Measurements from ENCODE around the gene OR52W1. TPM values are rescaled to one million over a fixed set of nuclear protein-coding genes. Genes with fewer than 3 reads are reported as not detected.

OR52W1 gene
- total RNA-seq, 8 experiments from 2014 or later = 0.16 to 0.71 (median 0.36) TPM; not detected in 4

- 67 to 100% (median 94%) methylated on average over 1 to 2 of the region's 2 CpGs; no CpG with 5 or more reads in 2 of the 10 experiments for WGBS, 10 experiments
- Histone ChIP-seq H3K4me1 (replicated peaks in 1 of 2) (no peaks in the 10 kb centered on the region), H3K27ac (no peak overlapping the region), H3K4me3 (no peak overlapping the region)
- in situ Hi-C loops (cut with MboI; ENCODE audit: low pct_unique_long_range_greater_than_20kb in 2 of 9, low sequenced_read_pairs in 9 of 9, unreplicated experiment in 9 of 9) = loop anchor here in 1 of 9 experiments (25.0 kb wide), 1 partner anchor 136 kb away; no protein-coding TSS in a partner anchor
- no peak for ATAC-seq (replicated peaks in 6 of 8)
Measured at GRCh38 chr11:6225896-6226295, 26.9 kb downstream of the OR52W1 start.

- WGBS, 10 experiments = 50 to 100% (median 79%) methylated on average over 1 to 3 of the region's 3 CpGs
- in situ Hi-C loops (cut with MboI; ENCODE audit: low pct_unique_long_range_greater_than_20kb in 2 of 9, low sequenced_read_pairs in 9 of 9, unreplicated experiment in 9 of 9) = loop anchor here in 1 of 9 experiments (25.0 kb wide), 1 partner anchor 134 kb away; no protein-coding TSS in a partner anchor
- no peak for ATAC-seq (replicated peaks in 6 of 8)
- no peak overlapping the region for H3K27ac ChIP-seq
- peaks cover 6 to 7% of the 10 kb centered on the region in 2 donors for H3K4me1 ChIP-seq (replicated peaks in 1 of 2)
- H3K4me3 ChIP-seq = no peak overlapping the region
Measured at GRCh38 chr11:6228520-6228919, 29.5 kb downstream of the OR52W1 start.

- WGBS, 10 experiments = 55 to 100% (median 94%) methylated on average over 1 to 2 of the region's 2 CpGs; no CpG with 5 or more reads in 3 of the 10 experiments
- no peak overlapping the region for H3K4me3 ChIP-seq
- H3K27ac ChIP-seq = no peak overlapping the region
- in situ Hi-C loops (cut with MboI; ENCODE audit: low pct_unique_long_range_greater_than_20kb in 2 of 9, low sequenced_read_pairs in 9 of 9, unreplicated experiment in 9 of 9) = loop anchor here in 1 of 9 experiments (25.0 kb wide), 1 partner anchor 132 kb away; no protein-coding TSS in a partner anchor
- no peak for ATAC-seq (replicated peaks in 6 of 8)
- peaks cover 9 to 10% of the 10 kb centered on the region in 2 donors for H3K4me1 ChIP-seq (replicated peaks in 1 of 2)
Measured at GRCh38 chr11:6229911-6230310, 30.9 kb downstream of the OR52W1 start.

DNA sequence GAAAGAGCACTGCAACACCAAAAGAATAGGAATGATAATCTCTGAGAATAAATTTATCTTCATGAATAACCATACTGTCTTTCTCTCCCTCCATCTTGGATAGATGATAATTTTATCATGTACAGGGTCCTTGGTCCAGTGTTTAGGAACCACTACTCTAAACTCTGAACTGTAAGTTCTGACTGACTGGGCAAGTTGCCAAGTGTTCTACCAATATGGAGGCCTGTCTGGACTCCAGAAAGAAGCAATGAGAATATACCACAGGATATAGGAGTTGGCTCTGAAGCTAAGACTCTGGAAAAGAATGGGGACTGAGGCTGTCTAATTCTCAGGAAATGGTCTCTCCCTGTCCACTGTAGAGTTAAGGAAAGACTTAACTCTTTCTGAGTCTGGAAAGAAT is 33.9 kb downstream of the OR52W1 start:
- H3K4me3 ChIP-seq = peak overlapping the region in 1 of 5 donors; percentile 74
- H3K4me1 ChIP-seq (replicated peaks in 1 of 2) = peaks cover 9 to 14% of the 10 kb centered on the region in 2 donors
- H3K27ac ChIP-seq = no peak overlapping the region
- no peak for ATAC-seq (replicated peaks in 6 of 8)
- in situ Hi-C loops (cut with MboI; ENCODE audit: low pct_unique_long_range_greater_than_20kb in 2 of 9, low sequenced_read_pairs in 9 of 9, unreplicated experiment in 9 of 9) = loop anchor here in 1 of 9 experiments (25.0 kb wide), 1 partner anchor 129 kb away; no protein-coding TSS in a partner anchor

DNA sequence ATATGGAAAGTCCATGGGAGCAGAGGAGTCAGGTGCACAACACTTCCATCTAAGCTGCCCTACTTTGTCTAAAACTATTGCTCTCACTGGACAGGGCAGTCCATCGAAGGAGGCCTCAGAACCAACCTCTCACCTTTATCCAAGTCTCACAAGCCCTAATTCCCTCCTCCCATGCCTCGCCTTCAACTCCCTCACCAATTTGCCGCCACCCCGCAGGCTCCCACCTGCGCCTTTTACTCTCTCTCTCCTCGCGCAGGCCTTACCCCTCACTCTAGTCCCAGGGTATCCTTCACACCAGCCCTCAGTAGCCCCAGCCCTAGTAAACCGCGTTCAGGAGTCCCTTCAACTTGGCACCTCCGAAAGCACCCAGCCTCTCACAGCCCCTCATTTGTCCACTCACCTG is 35.0 kb downstream of the OR52W1 start:
- peaks cover 9 to 14% of the 10 kb centered on the region in 2 donors for H3K4me1 ChIP-seq (replicated peaks in 1 of 2)
- WGBS, 10 experiments = 0 to 6% (median 1%) methylated on average over 3 to 9 of the region's 10 CpGs; no CpG with 5 or more reads in 2 of the 10 experiments
- ATAC-seq (replicated peaks in 6 of 8) = peak in 7 of 8 experiments; percentile 1 to 6 (median 2)
- H3K4me3 ChIP-seq = peak overlapping the region; percentile 62 to 80 (median 74)
- in situ Hi-C loops (cut with MboI; ENCODE audit: low pct_unique_long_range_greater_than_20kb in 2 of 9, low sequenced_read_pairs in 9 of 9, unreplicated experiment in 9 of 9) = loop anchor here in 1 of 9 experiments (25.0 kb wide), 1 partner anchor 128 kb away; no protein-coding TSS in a partner anchor
- H3K27ac ChIP-seq = peak overlapping the region; percentile 62 to 83

DNA sequence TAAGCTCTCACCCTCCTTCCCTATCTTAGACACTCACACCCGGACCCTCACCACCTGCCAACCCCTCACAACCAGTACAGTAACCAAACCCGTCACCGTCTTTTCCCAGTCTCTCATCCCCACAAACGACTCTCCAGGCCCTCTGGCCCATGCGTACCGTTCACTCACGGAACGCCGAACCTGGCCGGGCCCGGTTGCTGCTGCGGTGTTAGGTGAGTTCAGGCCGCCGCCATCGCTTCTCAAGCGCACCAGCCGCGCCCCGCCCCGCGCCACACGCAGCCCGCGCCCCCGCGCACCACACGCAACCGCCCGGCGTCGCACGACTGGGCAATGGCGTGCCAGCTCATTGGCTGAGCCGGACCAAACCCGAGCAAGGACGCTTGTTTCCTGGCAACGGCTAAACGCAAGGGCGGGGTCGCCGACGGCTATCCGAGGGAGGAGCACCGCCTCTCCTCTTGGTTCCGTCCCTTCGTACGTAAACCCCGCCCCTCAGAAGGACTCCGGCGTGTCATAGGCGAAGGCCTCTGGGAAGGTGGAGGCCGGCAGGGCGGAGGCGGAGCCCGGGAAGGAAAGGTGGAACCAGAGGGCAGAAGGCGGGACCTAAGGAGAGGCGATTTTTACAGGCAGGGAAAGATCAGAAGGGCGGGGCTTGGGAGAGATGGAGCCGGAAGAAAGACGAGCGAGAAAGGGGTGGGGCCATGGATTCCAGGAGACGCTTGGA is 35.5 kb downstream of the OR52W1 start, which contains the start of gene FHIP1B:
FHIP1B (minus strand) TSS at position 250 of the 721 bp plus-strand sequence. CDS start 10,120 bp downstream, outside the sequence.
- WGBS, 10 experiments = 0% methylated on average over 1 to 11 of the region's 62 CpGs; no CpG with 5 or more reads in 2 of the 10 experiments
- peak within 1 kb of the TSS; percentile 62 to 83 for H3K27ac ChIP-seq
- H3K4me3 ChIP-seq = peak within 1 kb of the TSS; percentile 62 to 80 (median 74)
- peak; percentile 89 to 94 (median 93) for ATAC-seq (replicated peaks in 6 of 8)
- in situ Hi-C loops (cut with MboI; ENCODE audit: low pct_unique_long_range_greater_than_20kb in 2 of 9, low sequenced_read_pairs in 9 of 9, unreplicated experiment in 9 of 9) = loop anchor here in 1 of 9 experiments (25.0 kb wide), 1 partner anchor 128 kb away; no protein-coding TSS in a partner anchor
- H3K4me1 ChIP-seq (replicated peaks in 1 of 2) = peaks cover 9 to 14% of the 10 kb centered on the region in 2 donors

DNA sequence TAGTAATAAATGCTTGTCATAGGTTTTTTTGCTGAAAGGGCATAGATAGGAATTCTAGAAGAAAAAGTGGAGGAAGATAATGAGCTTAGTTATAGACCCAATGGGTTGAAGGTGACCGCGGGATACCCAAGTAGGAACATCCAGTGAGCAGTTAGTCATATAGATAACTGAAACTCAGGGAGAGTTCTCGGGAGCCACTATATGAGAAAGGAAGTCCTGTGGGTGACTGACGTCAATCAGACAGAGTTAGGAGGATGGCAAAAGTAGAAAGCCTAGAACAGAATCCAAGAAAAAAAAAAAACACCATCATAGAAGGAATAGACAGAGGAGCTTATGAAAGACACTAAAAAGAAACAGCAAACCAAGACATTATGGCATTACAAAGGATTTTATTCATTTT is 38.2 kb downstream of the OR52W1 start:
- WGBS, 10 experiments = 67 to 93% (median 85%) methylated on average over 1 to 4 of the region's 4 CpGs
- in situ Hi-C loops (cut with MboI; ENCODE audit: low pct_unique_long_range_greater_than_20kb in 2 of 9, low sequenced_read_pairs in 9 of 9, unreplicated experiment in 9 of 9) = loop anchor here in 1 of 9 experiments (25.0 kb wide), 1 partner anchor 125 kb away; no protein-coding TSS in a partner anchor

DNA sequence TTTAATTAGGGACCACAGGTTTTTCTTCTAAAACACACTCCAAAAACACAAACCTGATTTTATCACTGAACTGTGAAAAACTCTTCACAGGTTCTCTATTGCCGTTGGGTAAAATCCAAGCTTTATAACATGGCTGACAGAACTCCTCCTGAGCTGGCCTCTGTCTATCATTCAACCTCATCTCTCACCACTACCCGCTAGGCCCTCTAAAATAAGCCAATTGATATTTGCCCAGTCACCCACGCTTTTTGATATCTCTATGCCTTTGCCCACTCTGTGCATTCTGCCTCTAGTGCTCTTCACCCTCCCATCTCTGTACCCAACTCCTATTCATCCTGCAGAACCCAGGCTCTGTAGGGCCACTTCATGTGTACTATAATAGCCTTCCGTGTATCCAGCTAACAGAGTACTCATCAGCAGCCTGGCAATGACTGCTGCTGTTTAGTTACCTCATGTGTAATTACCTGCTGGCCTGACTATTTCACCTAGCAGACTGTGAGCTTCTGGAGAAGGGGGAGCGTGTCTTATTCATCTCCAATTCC is 38.8 kb downstream of the OR52W1 start:
- no peak for ATAC-seq (replicated peaks in 6 of 8)
- Histone ChIP-seq H3K27ac (no peak overlapping the region), H3K4me3 (no peak overlapping the region), H3K4me1 (replicated peaks in 1 of 2) (peaks cover 9 to 14% of the 10 kb centered on the region in 2 donors)
- in situ Hi-C loops (cut with MboI; ENCODE audit: low pct_unique_long_range_greater_than_20kb in 2 of 9, low sequenced_read_pairs in 9 of 9, unreplicated experiment in 9 of 9) = loop anchor here in 1 of 9 experiments (25.0 kb wide), 1 partner anchor 124 kb away; no protein-coding TSS in a partner anchor
- WGBS, 10 experiments = 33 to 90% (median 67%) methylated on average over 1 to 4 of the region's 5 CpGs; no CpG with 5 or more reads in 2 of the 10 experiments

More for the DNA sequence above, 38.2 kb downstream of the OR52W1 start:
- peaks cover 9 to 14% of the 10 kb centered on the region in 2 donors for H3K4me1 ChIP-seq (replicated peaks in 1 of 2)
- no peak overlapping the region for H3K4me3 ChIP-seq
- no peak for ATAC-seq (replicated peaks in 6 of 8)
- H3K27ac ChIP-seq = no peak overlapping the region

GRCh38 chr11:6238902-6239301 is 39.9 kb downstream of the OR52W1 start, which contains the start of gene CNGA4:
Gene CNGA4 (plus strand): TSS chr11:6239089. CDS start chr11:6239207, 118 bp downstream.
- Histone ChIP-seq H3K27ac (no peak within 1 kb of the TSS), H3K4me3 (no peak within 1 kb of the TSS), H3K4me1 (replicated peaks in 1 of 2) (peaks cover 0 to 4% of the 10 kb centered on the region in 2 donors)
- no peak for ATAC-seq (replicated peaks in 6 of 8)
- 33 to 67% methylated on average over 1 of the region's 1 CpG; no CpG with 5 or more reads in 8 of the 10 experiments for WGBS, 10 experiments
- in situ Hi-C loops (cut with MboI; ENCODE audit: low pct_unique_long_range_greater_than_20kb in 2 of 9, low sequenced_read_pairs in 9 of 9, unreplicated experiment in 9 of 9) = loop anchor here in 1 of 9 experiments (25.0 kb wide), 1 partner anchor 123 kb away; no protein-coding TSS in a partner anchor

DNA sequence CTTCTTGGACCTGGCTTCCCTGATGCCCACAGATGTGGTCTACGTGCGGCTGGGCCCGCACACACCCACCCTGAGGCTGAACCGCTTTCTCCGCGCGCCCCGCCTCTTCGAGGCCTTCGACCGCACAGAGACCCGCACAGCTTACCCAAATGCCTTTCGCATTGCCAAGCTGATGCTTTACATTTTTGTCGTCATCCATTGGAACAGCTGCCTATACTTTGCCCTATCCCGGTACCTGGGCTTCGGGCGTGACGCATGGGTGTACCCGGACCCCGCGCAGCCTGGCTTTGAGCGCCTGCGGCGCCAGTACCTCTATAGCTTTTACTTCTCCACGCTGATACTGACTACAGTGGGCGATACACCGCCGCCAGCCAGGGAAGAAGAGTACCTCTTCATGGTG is 41.1 kb downstream of the OR52W1 start:
- in situ Hi-C loops (cut with MboI; ENCODE audit: low pct_unique_long_range_greater_than_20kb in 2 of 9, low sequenced_read_pairs in 9 of 9, unreplicated experiment in 9 of 9) = loop anchor here in 1 of 9 experiments (25.0 kb wide), 1 partner anchor 122 kb away; no protein-coding TSS in a partner anchor

DNA sequence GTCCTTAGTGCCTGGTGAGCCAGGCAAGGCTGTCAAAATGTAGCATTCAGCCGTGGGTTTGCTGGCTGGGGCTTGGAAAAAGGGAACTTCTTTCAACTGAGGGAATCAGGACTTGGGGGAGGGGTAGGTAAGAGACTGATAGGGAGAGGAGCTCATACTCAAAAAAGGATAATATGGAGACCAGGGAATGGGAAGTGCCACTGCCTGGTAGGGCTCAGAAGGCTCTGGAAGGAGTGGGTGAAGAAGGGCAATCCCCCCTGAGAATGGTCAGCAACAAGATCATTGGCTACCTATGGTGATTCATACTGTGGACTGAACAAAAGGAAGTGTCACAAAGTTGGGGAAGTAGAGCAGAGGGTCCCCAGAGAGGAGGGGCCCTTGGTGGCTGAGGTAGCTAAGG is 41.8 kb downstream of the OR52W1 start:
- H3K4me3 ChIP-seq = no peak overlapping the region
- WGBS, 10 experiments = 0% methylated on average over 1 of the region's 1 CpG; no CpG with 5 or more reads in 9 of the 10 experiments
- no peak overlapping the region for H3K27ac ChIP-seq
- H3K4me1 ChIP-seq (replicated peaks in 1 of 2) = no peaks in the 10 kb centered on the region
- no peak for ATAC-seq (replicated peaks in 6 of 8)
- in situ Hi-C loops (cut with MboI; ENCODE audit: low pct_unique_long_range_greater_than_20kb in 2 of 9, low sequenced_read_pairs in 9 of 9, unreplicated experiment in 9 of 9) = loop anchor here in 1 of 9 experiments (25.0 kb wide), 1 partner anchor 122 kb away; no protein-coding TSS in a partner anchor

More for the DNA sequence above, 41.1 kb downstream of the OR52W1 start:
- peaks cover 0 to 4% of the 10 kb centered on the region in 2 donors for H3K4me1 ChIP-seq (replicated peaks in 1 of 2)
- no peak overlapping the region for H3K4me3 ChIP-seq
- no peak overlapping the region for H3K27ac ChIP-seq
- no peak for ATAC-seq (replicated peaks in 6 of 8)
- WGBS, 10 experiments = 60 to 98% (median 95%) methylated on average over 3 to 20 of the region's 28 CpGs; no CpG with 5 or more reads in 3 of the 10 experiments

GRCh38 chr11:6241316-6241715 is 42.3 kb downstream of the OR52W1 start:
- no peak for ATAC-seq (replicated peaks in 6 of 8)
- in situ Hi-C loops (cut with MboI; ENCODE audit: low pct_unique_long_range_greater_than_20kb in 2 of 9, low sequenced_read_pairs in 9 of 9, unreplicated experiment in 9 of 9) = loop anchor here in 1 of 9 experiments (25.0 kb wide), 1 partner anchor 121 kb away; no protein-coding TSS in a partner anchor

More at GRCh38 chr11:6241316-6241715, 42.3 kb downstream of the OR52W1 start:
- Histone ChIP-seq H3K4me3 (no peak overlapping the region), H3K27ac (no peak overlapping the region), H3K4me1 (replicated peaks in 1 of 2) (no peaks in the 10 kb centered on the region)
- 40 to 100% (median 75%) methylated on average over 1 to 4 of the region's 7 CpGs; no CpG with 5 or more reads in 4 of the 10 experiments for WGBS, 10 experiments
